NCI-H510A treated with DMSO at 0.1 percent for 48 hours (cell line): ENCODE results near the gene CASR.
"Not testable (repeated sequence)": the region's sequence is repeated elsewhere in the genome, so short reads cannot be mapped to it uniquely, and the experiment has no call there.

Experiments used
- DNase-seq: peaks from one replicate; lab custom pipeline; 2025; lab: John Stamatoyannopoulos, UW

The CASR gene

DNA sequence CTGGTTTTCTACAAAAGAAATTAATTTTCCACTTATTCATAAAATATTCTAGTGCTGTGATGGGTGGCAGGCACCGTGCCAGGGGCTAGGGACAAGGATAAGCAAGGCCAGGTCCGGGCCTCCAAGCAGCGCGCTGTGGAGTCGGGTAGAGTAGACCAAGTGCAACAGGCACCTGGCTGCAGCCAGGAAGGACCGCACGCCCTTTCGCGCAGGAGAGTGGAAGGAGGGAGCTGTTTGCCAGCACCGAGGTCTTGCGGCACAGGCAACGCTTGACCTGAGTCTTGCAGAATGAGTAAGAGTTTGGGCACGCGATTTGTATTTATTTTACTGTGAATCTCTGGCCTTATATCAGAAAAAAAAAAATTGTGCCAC is at the start of gene CASR:
TSS of gene CASR (plus strand) at position 148 of the 372 bp plus-strand sequence. CDS start 70,522 bp downstream, outside the sequence.
- peak; percentile 6 for DNase-seq

- DNase-seq: no peak
These were observed 37.0 kb upstream of the CASR start for GRCh38 chr3:122146466-122146865.

GRCh38 chr3:122148941-122149627 is 34.4 kb upstream of the CASR start:
- no peak for DNase-seq

GRCh38 chr3:122151480-122151879 is 32.0 kb upstream of the CASR start:
- DNase-seq: no peak

- DNase-seq: not testable (repeated sequence)
These were observed 18.5 kb upstream of the CASR start for GRCh38 chr3:122164983-122165382.

GRCh38 chr3:122167630-122168029 is 15.8 kb upstream of the CASR start:
- no peak for DNase-seq

GRCh38 chr3:122168044-122168443 is 15.4 kb upstream of the CASR start:
- DNase-seq: no peak

DNA sequence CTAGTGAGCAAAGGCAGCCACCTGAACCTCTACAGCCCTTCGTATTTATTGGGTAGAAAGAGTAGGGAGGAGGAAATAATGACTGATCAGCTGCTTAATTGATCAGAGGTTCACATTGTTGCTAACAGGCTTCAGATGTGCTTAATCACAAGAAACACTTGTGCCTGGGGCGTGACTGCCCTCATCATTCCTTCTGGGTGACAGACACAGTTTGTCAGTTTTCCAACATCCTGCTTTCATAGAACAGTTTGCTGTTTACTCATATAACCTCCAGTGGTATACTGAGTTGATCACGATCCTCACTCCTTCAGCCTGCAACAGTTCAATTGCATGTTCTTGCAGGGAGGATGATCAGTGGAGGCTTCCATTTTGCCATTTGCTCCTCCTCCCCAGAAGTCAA is 13.6 kb upstream of the CASR start:
- no peak for DNase-seq

DNA sequence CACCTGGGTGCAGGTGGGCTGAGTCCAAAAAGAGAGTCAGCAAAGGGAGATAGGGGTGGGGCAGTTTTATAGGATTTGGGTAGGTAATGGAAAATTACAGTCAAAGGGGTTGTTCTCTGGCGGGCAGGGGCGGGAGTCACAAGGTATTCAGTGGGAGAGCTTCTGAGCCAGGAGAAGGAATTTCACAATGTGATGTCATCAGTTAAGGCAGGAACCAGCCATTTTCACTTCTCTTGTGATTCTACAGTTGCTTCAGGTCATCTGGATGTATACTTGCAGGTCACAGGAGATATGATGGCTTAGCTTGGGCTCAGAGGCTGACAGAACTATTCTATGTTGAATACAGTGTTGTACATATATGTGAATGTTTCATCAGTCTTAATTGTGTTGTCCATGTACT is 12.1 kb upstream of the CASR start:
- not testable (repeated sequence) for DNase-seq

DNA sequence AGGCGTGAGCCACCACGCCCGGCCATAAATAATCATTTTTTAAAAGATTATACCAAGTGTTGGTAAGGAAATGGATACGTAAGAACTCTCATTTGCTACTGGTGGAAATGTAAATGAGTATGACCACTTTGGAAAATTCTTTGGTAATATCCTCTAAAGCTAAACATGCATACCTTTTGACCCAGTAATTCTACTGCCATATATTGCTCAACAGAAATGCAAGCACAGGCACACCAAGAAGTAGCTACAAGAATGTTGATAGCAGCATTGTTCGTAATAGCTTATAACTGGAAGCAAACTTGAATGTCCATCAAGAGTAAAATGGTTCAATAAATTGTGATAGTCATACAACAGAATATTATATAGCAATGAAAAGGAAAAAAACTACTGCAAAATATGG is 4.8 kb upstream of the CASR start:
- DNase-seq: no peak

DNA sequence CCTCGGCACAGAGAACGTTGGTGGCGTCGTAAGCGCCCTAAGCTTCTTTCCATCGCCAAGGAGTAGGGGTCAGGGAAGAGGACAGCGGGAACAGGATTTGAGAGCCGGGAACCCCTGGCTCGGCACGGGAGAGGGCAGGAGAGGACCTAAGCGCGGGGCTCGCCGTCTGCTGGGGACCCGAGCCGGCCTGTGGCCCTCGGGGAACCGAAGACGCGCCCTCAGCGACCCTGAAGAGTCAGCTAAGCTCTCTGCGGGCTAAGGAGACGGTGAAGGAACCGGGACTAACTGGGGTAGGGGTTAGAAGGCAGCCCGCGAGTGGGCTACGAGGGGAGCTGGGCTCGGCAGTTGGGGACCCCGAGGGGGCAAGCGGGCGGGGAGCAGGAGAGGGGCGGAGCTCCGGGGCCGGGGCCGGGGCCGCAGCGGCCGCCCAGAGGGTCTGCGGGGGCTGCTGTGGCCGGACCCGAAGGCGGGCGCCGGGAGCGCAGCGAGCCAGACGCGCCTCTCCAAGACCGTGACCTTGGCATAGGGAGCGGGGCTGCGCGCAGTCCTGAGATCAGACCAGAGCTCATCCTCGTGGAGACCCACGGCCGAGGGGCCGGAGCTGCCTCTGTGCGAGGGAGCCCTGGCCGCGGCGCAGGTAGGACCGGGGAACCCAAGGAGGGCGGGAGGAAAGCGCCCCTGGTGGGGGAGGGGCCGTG is 574 bp downstream of the CASR start:
- DNase-seq: no peak

GRCh38 chr3:122184591-122184929 is 1.1 kb downstream of the CASR start:
- DNase-seq: no peak

DNA sequence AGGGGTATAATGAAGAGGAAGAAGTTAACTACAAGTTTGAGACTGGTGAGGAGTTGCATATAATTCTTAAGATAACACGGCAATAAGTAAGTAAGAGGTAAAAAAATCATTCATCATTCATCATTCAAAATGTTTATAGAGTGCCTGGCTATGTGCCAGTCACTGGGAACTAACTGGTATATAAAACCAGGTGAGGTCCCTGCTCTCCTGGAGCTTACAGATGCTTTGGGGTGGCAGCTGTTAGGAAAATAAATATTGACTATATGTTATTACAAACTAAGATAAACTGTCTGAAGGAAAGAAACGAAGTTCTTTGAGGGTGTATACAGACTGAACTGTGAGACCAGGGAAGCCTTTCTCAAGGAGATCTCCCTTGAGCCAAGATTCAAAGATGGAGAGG is 2.9 kb downstream of the CASR start:
- no peak for DNase-seq

- no peak for DNase-seq
These were observed 5.3 kb downstream of the CASR start for GRCh38 chr3:122188737-122189136.

DNA sequence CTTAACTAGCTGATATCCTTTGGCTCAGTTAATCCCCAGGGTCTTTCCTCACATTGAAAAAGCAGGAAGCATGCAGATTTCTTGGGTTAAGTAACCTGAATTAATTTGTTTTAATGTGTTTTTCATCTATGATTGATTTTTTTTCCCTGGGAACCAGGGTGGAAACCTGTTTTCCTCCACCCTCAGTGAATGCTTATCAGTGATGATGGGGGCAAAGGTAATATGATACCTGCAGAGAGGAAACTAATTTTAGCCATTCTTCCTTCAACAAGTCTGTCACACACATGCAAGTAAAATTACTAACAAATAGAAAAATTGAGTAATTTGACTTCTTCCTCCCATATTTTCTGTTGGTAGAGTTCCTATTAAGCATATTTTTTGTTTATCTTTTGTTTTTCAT is 5.9 kb downstream of the CASR start:
- no peak for DNase-seq

GRCh38 chr3:122190525-122190924 is 7.1 kb downstream of the CASR start:
- no peak for DNase-seq

DNA sequence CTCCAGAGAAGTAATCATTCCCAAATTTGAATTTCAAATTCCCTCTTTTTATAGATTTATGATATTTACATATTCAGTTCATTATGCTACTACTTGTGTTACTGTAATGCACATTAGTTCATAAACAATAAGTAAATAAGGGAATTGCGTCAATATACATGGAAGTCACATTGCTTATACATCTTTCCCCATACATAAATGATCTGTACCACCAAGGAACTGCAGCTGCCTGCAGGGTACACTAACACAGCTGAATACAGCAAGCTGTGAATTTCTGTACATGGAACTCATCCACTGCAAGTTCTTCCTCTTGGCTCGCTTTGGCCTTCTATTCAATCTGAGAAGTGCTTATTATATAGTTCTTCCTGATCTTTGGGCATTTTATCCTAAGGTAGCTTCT is 15.5 kb downstream of the CASR start:
- DNase-seq: no peak

DNA sequence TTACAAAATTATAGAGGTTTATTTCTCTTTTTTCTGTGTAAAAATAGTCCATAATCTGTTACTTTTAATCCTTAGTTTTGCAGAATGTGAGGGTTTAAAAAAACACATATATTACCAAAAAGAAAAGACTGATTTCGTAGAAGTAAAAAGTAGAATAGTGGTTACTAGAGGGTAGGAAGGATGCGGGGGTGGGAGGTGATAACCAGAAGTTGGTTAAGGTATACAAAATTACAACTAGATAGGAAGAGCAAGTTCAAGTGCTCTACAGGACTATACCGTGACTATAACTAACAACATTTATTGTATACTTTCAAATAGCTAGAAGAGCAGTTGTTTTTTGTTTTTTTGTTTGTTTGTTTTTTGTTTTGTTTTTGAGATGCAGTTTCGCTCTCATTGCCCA is 16.1 kb downstream of the CASR start:
- DNase-seq: no peak

GRCh38 chr3:122200661-122201060 is 17.2 kb downstream of the CASR start:
- no peak for DNase-seq

GRCh38 chr3:122201476-122201875 is 18.0 kb downstream of the CASR start:
- not testable (repeated sequence) for DNase-seq

- DNase-seq: no peak
These were observed 25.1 kb downstream of the CASR start for GRCh38 chr3:122208579-122208978.

GRCh38 chr3:122213650-122214049 is 30.2 kb downstream of the CASR start:
- DNase-seq: no peak

DNA sequence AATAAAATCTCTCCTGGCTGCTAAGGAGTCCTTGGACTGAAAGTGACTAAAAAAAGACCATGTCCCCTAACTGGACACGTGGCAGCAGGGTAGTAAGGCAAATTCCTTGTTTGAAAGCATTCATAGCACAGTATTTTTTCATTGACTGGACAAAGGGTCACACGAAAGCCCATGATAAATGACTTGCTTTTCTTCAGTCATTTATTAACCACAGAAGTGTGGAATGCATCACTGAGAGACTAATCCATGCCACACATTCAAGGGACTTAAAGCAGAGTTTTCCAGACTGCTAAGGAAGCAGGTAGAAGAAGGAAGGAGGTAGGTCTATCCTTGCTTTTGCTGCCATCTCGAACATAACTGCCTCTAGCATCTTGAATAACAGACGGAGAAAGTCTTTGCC is 31.2 kb downstream of the CASR start:
- DNase-seq: no peak
